Right lobe of liver (tissue), 4 donors: ENCODE results near the gene PSMC3IP.

ENCODE experiments used
- CTCF ChIP-seq, 4 donors: fragments of 200-600 bp in 3 of 4; fragments of 450-650 bp in 1 of 4; IDR thresholded peaks; one replicate each; pipeline versions ENCODE4 v1.5.1 to v1.8.0; 2016 to 2022; ENCODE audit warnings: antibody characterized with exemption in 4 of 4, mild to moderate bottlenecking in 2 of 4
- POLR2A ChIP-seq: fragments of 450-650 bp; IDR thresholded peaks from one replicate; pipeline ENCODE4 v1.6.1; 2017; ENCODE audit warnings: antibody characterized with exemption, mild to moderate bottlenecking
- donor health status: DM: no; HTN: no; CAD: no.
- donor health status: DM: no; HTN: no; CAD: no.
- donor health status: DM: no; HTN: yes; CAD: no.

- TF ChIP-seq CTCF (IDR thresholded peaks at IDR 0.05) (peak; percentile 42 to 56 (median 50)), POLR2A (no peak)
These were observed 41.1 kb upstream of the PSMC3IP start for GRCh38 chr17:42618442-42619150.
